Activated CD8-positive, alpha-beta memory T cell treated with anti-CD3 and anti-CD28 coated beads for 4 hours (primary cell): Measurements from ENCODE around the gene THADA.

Experiments
- DNase-seq, 2 donors: peaks; one replicate each; pipeline ENCODE4 v3.0.0-alpha.2; 2020; ENCODE audit warnings: low read depth in 2 of 2

The THADA gene

DNA sequence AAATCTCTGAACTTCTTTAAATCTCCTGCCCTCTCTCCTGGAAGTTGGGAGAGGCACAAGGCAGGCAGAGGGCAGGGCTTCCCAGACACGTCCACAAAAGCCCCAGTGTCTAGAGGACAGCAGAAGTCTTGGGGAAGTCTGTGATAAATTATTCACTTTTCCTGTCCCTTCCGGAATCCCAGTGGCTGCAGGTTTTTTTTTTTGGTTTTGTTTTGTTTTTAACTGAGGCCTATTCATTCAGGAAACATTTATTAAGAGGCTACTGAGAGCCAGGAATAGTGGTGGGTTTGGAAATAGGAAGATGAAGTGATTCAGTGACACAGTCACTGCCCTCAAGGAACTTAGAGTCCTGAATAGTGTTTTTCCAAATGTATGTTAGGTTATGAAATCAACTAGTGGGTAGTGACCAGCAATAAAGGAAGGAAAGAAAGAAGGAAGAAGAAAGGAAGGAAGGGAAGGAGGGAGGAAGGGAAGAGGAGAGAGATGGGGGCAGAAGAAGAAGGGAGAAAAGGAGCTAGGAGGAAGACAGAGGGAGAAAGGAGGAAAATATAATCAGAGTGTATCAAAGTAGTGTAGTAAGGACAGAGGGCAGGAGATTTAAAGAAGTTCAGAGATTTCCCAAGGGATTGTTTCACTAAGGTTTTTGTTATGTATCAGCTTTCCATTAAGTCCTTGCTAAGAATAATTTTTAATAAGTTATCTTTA, 270.6 kb downstream of the THADA start:
- no peak for DNase-seq

DNA sequence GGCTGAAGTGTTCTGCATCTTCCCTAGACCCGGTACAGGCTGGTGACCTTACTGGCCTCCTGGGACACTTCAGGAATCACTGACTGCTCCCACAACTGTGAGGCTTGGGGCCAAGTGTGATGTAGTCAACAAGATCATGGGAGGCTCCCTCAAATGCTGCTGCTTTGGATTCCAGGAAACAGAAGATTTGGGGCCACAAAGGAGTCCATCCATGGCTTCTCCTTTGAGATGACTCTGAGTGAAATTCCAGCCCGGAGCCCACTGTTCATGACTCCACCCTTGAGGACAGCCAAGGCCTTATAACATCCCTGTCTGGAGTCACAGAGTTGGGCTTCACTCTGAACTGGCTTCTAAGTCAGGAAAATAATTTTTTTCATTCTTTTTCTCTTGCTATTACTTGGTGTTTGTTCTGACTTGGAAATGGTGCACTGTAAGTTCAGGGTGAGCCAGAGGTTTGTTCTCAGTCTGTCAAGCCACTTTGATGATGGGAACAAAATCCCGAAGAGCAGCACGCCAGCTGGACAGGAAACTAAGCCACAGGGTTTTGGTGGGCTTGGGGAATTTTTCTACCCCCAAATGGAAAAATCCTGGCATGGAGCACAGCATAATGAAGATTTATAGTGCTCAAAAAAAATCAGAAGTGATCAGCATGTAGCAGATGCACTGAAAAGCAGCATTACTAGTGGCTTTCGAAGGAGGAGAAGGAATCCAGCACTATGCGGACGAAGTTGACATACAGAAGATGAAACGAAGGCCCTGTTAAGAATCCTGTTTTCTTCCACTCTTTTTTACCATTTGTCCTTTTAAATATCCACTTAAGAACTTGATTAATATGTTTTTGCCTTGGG, 271.4 kb downstream of the THADA start:
- no peak for DNase-seq

DNA sequence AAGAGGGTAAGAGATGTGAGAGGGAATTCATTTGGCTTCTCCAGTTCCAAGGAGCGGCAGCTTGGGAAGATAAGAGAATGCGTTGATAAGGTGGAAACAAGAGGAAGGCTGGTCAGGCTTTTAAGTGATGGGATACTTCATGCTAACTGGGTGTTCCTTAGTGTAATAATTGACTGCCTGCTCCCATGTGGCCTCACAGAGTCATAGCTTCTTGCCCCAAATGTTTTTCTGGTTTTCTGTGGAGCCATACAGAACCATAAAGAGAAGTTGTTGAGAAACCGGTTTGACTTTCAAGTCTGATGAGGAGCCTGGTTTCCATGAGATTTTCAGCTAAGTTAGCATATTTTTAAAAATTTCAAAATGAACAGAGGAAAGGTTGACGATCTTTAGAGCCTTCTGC, 272.0 kb downstream of the THADA start:
- DNase-seq = no peak

DNA sequence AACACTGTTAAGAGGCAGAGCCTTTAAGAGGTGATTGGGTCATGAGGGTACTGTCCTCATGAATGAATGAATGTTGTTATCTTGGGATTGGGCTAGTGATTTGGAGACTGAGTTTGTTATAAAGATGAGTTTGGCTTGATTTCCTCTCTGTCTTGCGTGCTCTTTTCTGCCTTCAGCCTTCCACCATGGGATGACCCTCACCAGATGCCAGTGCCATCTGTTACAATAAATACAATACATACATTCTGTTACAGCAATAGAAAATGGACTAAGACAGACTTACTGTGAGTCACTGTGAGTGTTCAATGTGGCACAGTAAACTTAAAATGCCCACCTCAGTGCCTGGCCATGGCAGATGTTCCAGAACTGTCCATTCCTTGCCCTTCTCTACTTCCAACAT, 274.4 kb downstream of the THADA start:
- no peak for DNase-seq

DNA sequence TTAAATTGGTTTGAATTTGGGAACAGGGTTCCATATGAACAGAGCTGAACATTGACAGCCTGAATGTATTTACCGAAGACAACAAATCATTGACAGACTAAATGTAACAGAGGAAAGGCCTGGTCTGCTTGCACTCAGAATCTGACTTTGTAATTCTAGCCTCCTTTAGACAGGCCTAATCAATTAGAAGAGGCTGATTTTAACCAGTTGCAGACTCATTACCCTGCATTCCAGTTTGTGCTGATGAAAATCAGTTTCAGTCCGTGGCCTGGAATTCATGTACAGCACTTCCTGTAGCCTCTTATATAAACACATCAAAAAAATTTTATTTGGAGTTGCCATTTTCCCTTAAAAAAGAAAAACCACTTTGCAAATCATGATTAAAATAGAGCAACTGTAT, 276.3 kb downstream of the THADA start:
- DNase-seq = no peak

DNA sequence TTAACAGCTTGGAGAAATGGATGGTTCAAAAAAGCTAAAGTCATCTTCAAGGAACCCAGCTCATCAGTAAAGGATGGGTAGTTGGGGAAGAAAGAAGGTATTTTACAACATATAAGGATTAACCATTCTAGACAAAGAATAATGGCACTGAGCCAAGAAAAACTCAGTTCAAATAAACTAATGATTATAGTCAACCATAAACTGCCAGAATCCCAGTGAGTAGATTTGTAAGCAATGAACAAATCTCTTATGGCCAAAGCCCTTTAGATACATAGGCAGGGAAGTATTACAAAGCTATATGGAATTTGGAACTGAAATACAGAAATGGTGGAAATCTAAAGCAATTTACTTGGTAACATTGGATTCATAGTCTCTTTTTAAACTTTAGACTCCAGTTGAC, 277.0 kb downstream of the THADA start:
- no peak for DNase-seq

DNA sequence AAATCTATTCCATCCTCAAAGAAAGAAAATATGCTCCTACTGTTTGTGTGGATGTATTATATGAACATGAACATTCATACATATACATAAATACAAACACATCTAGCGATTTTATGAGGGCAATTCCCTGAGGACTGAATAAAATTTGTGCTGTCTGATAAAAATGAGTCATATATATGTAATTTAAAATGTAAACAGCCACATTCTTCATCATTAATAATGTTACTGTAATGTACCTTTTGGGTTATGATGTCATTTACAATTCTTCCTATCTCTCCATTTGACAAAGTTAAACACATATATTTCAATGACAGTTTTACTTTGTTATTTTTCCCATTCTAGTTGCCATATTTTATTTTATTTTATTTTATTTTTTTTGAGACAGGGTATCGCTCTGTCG, 278.2 kb downstream of the THADA start:
- DNase-seq = no peak

DNA sequence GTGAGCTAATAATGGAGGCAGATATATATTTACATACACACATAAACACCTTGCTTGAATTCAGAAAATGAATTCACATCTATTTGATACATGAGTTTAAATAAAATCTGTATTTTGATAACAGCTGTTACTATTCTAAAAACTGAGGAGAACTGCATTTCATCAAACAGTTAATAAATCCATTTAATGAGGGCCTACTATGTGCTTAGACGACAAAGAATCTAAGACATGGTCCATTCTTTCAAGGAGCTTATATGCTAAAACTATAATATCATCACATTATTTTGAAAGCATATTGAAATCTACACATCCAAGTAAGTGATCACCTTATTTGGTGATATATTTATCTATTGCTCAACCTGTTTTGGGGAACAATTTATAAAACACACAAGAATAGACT, 278.6 kb downstream of the THADA start:
- DNase-seq = no peak

DNA sequence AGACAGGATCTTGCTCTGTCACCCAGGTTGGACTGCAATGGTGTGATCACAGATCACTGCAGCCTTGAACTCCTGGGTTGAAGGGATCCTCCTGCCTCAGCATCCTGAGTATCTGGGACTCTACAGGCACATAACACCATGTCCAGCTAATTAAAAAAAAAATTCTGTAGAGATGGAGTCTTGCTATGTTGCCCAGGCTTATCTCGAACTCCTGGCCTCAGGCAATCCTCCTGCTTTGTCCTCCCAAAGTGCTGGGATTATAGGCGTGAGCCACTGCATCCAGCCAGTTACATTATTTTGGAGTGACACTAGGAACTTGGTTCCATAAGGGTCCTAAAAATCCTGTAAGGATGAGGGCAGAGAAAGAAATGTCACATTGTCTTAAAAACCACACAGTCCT, 280.4 kb downstream of the THADA start:
- no peak for DNase-seq

DNA sequence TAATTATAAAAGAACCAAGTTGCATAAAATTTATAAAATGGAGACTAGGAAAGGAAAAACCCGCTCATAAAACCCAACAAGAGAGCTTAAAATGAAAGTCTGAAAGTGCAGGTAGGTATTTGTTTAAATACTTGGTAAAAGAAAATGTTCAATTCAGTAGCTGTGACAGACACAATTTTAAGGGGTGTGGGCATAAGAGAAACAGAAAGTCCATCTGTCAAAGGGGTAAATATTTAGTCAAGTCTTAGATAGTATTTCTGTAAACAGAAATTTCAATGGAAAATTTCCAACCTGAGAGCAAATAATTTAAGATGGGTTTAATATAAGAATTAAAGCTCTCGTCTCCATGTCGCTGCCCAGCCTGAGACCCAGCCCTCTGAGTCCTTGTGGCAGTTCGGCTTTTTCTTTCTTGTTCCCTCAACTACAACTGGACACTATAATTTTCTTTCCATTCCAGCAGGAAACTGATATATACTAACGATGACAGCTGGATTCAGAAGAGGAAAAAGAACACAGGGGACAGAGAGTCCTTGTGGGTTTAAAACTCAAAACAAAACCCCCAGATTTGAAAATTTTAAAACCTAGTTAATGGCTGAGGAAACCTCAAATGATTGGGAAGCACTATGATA, 281.4 kb downstream of the THADA start:
- no peak for DNase-seq

DNA sequence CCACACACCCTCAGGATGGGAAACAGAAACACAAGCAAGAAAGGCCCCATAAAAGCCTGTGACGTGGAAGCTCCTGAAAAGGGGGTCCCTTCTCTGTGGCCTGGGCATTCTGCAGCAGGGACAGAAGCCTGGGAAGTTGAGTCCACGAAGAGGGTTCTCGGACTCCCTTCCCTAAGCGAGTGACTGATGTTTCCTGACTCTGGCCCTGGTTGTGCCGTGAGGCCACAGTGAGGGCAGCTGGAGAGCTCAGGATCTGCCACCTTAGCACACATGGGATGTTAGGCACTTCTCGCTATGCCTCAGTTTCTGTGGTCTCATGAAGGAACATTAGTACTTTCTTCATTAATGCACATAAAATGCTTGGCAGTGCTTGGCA, 282.2 kb downstream of the THADA start:
- no peak for DNase-seq

DNA sequence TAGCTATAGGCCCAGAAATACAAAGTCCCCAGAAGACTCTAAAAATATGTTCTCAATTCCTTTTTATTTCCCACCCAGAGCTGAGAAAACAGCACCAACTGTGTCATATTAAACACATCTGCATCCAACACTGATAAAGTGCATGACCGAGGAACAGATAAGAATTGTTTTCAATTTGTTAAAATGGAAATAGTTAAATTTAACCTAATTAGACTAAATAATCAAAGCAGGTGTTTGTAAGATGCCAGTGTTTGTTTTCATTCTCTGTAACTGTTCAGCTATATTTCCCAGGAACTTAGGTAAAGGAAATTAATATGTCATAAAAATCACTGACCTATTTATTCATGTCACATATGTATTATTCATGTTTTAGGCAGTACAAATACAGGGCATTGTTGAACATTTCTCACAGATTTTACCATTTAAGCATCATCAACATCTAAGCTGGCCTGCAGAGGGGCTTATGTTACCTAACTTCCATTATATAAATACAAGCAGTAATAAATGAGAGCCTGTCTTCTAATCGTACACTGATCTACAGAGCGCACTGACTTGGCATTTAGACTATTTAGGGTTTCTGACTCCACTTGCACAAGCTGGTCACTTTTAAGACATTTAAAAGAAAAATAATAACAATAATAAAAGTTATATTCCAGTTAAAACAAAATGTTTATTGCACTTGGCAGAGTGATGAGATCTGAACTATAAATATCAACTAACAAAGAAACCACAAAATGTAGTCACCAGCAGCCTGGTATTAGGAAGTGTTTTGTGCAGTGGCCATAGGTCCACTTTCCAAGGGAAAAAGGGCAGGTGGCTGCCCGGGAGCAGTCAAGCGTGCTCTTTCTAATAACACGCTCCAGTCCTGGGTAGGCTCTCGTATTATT, 282.8 kb downstream of the THADA start:
- no peak for DNase-seq

DNA sequence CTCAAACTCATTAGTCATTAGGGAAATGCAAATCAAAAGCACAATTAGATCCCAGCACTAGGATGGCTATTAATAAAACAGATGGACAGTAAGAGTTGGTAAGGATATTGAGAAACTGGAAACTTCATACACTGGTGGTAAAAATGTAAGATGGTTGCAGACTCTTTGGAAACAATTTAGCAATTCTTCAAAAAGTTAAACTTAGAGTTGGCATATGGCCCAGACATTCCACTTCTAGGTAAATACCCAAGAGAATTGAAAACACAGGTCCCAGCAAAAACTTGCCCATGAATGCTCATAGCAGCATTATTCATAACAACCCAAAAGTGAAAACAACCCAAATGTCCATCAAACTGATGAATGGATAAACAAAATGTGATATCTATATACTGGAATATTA, 284.6 kb downstream of the THADA start:
- DNase-seq = no peak

DNA sequence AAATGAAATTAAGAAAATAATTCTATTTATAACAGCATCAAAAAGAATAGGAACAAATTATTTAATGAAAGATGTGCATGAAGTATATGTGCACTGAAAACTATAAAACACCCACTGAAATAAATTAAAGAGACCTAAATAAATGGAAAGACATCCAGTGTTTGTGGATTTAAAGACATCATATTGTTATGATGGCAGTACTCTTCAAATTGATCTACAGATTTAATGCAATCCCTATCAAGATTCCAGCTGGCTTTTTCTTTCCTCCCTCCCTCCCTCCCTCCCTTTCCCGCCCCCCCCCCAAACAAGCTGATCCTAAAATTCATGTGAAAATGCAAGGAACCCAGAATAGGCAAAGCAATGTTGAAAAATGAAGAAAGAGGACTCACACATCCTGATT, 285.9 kb downstream of the THADA start:
- DNase-seq = no peak

DNA sequence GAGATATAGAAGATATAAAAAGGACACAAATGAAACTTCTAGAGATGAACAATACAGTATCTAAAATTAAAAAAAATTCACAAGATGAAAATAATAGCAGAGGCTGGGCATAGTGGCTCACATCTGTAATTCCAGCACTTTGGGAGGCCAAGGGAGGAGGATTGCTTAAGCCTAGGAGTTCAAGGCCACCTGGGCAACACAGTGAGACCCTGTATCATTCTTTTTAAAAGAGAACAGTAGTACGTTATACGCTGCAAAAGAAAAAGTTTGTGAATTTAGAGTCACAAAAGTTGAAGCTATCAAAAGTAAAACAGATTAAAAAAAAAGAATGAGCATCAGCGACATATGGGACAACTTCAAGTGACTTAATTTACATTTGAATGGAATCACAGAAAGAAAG, 287.9 kb downstream of the THADA start:
- no peak for DNase-seq

DNA sequence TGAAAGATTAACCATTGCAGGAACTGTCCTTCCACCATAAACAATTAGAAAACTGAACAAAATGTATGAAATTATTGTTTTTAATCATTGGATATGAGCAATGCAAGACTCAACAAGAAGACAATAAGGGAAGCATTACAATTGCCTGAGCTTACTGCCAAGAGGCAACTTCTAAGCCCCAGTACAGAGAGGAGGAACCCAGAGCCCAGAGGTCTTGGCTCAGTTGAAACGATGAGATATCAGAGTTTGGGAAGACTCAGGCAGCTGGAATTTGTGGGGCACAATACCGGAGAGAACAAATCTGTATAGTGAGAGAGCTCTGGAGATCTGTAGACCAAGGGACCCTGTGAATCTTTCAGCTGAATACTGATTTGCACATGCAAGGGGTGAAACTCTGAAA, 288.8 kb downstream of the THADA start:
- DNase-seq = no peak

DNA sequence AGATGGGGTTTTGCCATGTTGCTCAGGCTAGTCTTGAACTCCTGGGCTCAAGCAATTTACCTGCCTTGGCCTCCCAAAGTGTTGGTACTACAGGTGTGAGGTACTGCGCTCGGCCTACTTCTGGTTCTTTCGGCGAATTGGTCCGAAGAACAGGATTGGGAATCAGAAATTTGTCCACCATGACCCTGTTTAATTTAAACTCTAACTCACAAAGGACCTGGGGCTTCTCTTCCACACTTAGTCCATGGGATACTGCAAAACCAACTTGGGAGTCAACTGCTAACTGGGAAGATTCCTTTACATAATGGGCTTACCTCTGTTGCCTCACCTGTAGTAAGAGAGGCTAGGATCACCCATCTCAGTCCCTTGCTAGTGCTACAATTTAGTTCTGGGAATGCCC, 289.6 kb downstream of the THADA start:
- DNase-seq = no peak

DNA sequence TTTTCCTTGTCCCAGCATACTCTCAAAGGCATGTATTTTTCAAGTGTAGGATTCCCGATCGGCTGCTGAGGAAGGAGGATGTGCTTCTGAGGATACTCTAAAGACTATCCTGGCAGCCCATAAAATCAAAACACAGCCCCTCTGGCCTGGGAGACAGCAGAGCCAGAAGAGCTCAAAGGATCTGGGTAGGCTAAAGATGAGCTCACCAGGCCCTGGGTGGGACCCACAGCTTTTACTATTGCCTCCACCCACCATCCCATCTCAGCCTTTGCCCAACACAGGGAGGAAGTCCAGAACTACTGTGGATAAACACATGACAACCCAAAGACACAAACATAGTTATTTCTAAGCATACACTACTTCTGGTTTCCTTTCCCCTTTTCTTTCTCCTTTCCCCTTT, 290.3 kb downstream of the THADA start:
- no peak for DNase-seq

DNA sequence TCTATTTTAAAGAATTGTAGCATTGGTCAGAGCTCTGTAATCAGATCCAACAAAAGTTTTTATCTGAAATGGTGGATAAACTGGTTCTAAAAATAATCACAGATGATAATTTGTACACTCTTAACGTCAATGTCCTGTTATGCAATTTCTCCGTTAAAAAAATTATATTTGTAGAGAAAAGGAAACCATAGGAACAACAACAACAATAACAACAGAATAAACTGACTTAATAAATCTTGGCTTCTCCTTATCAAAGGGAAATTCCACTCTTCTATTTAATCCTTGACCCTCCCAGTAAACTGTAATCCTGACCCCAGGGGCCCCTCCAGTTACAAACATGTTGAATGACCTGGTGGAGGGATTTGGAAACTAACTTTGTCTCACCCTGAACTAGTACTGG, 290.8 kb downstream of the THADA start:
- DNase-seq = no peak

DNA sequence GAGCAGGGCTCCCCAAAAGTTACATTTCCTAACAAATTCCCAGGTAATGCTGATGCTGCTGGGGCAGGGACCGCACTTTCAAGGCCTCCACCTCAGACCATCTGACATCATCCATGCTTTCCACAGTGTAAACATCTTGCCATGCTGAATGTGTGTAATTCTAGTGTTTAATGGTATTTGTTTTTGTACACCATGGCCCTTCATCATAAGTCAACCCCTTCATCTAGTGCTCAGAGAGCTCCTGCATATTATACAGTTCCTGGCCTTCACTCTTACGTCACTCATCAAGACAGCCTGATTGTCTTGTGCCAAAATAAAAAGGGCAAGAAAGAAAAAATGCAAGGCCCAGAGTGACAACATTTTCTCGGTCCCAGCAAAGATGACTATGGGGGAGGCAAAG, 291.9 kb downstream of the THADA start:
- no peak for DNase-seq

DNA sequence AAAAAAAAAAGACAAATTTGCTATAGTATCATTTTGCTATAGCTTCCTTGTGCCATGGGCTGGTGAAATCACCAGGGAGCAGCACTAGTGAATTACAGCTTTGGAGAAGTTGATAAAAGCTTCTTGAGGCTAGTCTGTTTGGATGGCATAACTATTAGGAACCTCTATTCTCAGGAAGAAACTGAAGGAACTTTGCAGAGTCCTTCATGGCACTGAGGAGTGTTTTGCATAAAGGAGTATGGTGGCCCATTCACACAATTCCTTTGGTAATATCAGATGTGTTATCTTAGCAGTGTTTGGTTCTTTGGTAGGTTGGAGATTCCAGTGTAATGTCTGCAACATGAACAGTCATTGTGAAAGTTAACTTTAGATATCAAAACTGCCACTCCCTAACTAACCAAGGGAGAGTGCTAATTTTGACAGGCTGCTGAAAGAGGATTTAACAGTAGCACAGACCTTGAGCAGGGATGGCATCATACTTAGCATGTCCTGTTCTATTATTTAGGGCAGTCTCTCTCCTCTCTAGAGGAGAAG, 292.8 kb downstream of the THADA start:
- DNase-seq = no peak
